Epithelial cell of proximal tubule (primary cell): ENCODE data around the gene COX4I1. TPM values are rescaled to one million over a fixed set of nuclear protein-coding genes. Genes with fewer than 3 reads are reported as not detected.
A peak's percentile ranks its signal among the peaks of the same experiment; 100 is the strongest.
"Not testable (repeated sequence)": the region's sequence is repeated elsewhere in the genome, so short reads cannot be mapped to it uniquely, and the experiment has no call there.

Experiments
- DNase-seq: peaks from one replicate; pipeline ENCODE4 v3.0.0-alpha.2; 2011; ENCODE audit warnings: low read depth
- H3K4me3 ChIP-seq: 2 replicates; pipeline ENCODE4 v1.5.1; 2011; ENCODE audit warnings: low read depth, mild to moderate bottlenecking, low read length
- CTCF ChIP-seq: conservative IDR thresholded peaks from 2 replicates; pipeline ENCODE4 v1.5.1; 2012; ENCODE audit warnings: low read depth, mild to moderate bottlenecking, low read length
- total RNA-seq: library from RNA; depleted of rRNA; stranded (reverse); fragments of >200 nt; gene quantifications from 2 replicates; pipeline ENCODE4 v1.2.3, GENCODE V29; 2015

Gene COX4I1
- total RNA-seq, 1 donor from 2014 or later = 824 TPM

- no peak for TF ChIP-seq CTCF
- no peak overlapping the region for H3K4me3 ChIP-seq
Observed at GRCh38 chr16:85816159-85816558, 16.7 kb downstream of the COX4I1 start.

GRCh38 chr16:85817195-85817594 is 17.7 kb downstream of the COX4I1 start:
- H3K4me3 ChIP-seq, DNase-seq: not testable (repeated sequence)

More at GRCh38 chr16:85816159-85816558, 16.7 kb downstream of the COX4I1 start:
- no peak for DNase-seq

GRCh38 chr16:85819245-85819644 is 19.8 kb downstream of the COX4I1 start:
- peak; percentile 81 for TF ChIP-seq CTCF
- DNase-seq = no peak
- H3K4me3 ChIP-seq = no peak overlapping the region

- DNase-seq = no peak
- no peak for TF ChIP-seq CTCF
- H3K4me3 ChIP-seq = no peak overlapping the region
Observed at GRCh38 chr16:85819771-85820170, 20.3 kb downstream of the COX4I1 start.

- no peak overlapping the region for H3K4me3 ChIP-seq
- TF ChIP-seq CTCF = no peak
- no peak for DNase-seq
Observed at GRCh38 chr16:85820604-85821372, 21.3 kb downstream of the COX4I1 start.

- peak; percentile 33 for DNase-seq
- TF ChIP-seq CTCF = peak; percentile 87
- no peak overlapping the region for H3K4me3 ChIP-seq
Observed at GRCh38 chr16:85821390-85822135, 22.1 kb downstream of the COX4I1 start.

- H3K4me3 ChIP-seq = no peak overlapping the region
- no peak for TF ChIP-seq CTCF
- DNase-seq = no peak
Observed at GRCh38 chr16:85822145-85822544, 22.6 kb downstream of the COX4I1 start.
